GM12878 (cell line): Measurements from ENCODE around the gene TACC3. TPM values are rescaled to one million over a fixed set of nuclear protein-coding genes. Genes with fewer than 3 reads are reported as not detected.

ENCODE experiments used
- NR2F1 ChIP-seq: fragments of 450-650 bp; conservative IDR thresholded peaks from 2 replicates; pipeline ENCODE4 v1.6.1; 2017; ENCODE audit warnings: mild to moderate bottlenecking
- polyA plus RNA-seq, 11 experiments: library from polyadenylated mRNA; depleted of rRNA in 4 of 11; unstranded in 6 of 11; stranded (reverse) in 5 of 11; fragments of >200 nt; fragmentation: Nextera tagmentation in 4 of 11; fragmentation: Illumina TruSeq in 1 of 11; extraction: Ambion mirVana in 4 of 11; extraction: Trizol in 1 of 11; gene quantifications; 1 replicate in 1 of 11; 2 replicates in 10 of 11; pipeline versions ENCODE4 v1.2.1 to v1.2.3, GENCODE V29; 2011 to 2016; ENCODE audit warnings: inconsistent platforms in 2 of 11, missing spikeins in 2 of 11, low read depth in 1 of 11
- total RNA-seq, 4 experiments: library from RNA; depleted of rRNA in 3 of 4; stranded (reverse); fragments of >200 nt in 3 of 4; fragmentation: Illumina TruSeq in 1 of 4; extraction: Trizol in 1 of 4; gene quantifications; 2 replicates each; pipeline versions ENCODE4 v1.2.1 to v1.2.3, GENCODE V29; 2013 to 2021
- TF ChIP-seq, protein P1 (sequence below): fragments of 450-650 bp; IDR thresholded peaks from 2 replicates; pipeline ENCODE4 v1.6.1; 2017; ENCODE audit warnings: mild to moderate bottlenecking, moderate library complexity
- TF ChIP-seq, protein P2 (sequence below): IDR thresholded peaks from 2 replicates; pipeline ENCODE4 v1.6.1; 2012; ENCODE audit warnings: mild to moderate bottlenecking, low read depth, low read length

TACC3 gene
- total and polyA plus RNA-seq, 10 of the 15 experiments (the other 5 are each of a cell fraction or from before 2014, with no cell fraction given) = 2.8 to 121 (median 73.3) TPM

DNA sequence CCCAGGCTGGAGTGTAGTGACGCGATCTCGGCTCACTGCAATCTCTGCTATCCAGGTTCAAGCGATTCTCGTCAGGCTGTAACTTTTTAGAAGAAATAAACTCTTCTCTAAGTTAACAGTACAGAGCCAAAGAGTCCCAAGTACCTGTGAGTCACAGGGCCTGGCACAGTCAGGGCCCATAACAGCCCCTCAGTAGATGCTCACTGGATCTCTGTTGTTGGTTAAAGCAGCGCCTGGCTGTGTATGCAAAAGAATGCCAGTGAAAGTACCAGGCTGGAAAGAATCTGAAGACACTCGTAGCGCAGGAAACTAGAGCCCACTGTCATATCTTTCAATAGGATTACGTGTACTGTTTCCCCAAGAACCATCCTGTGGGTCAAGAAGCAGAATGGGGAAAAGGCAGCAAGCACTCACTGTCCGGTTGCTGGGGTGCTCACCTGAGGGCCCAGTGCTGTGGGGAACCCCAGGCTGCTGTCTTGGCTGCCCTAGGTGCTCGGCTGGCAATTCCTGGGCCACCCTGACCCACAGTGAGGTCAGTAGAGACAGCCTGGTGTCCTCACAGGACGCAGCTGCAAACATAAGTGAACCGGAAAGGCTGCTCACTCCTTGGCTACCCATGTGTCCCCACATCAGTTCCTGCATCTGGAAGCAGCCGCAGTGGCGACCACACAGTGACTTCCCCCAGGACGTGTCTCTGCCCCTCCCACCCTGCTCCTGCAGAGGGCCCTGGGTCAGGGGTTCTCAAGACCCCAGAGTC lies 6.1 kb upstream of the TACC3 start (continued):
- TF ChIP-seq, protein P1, sequence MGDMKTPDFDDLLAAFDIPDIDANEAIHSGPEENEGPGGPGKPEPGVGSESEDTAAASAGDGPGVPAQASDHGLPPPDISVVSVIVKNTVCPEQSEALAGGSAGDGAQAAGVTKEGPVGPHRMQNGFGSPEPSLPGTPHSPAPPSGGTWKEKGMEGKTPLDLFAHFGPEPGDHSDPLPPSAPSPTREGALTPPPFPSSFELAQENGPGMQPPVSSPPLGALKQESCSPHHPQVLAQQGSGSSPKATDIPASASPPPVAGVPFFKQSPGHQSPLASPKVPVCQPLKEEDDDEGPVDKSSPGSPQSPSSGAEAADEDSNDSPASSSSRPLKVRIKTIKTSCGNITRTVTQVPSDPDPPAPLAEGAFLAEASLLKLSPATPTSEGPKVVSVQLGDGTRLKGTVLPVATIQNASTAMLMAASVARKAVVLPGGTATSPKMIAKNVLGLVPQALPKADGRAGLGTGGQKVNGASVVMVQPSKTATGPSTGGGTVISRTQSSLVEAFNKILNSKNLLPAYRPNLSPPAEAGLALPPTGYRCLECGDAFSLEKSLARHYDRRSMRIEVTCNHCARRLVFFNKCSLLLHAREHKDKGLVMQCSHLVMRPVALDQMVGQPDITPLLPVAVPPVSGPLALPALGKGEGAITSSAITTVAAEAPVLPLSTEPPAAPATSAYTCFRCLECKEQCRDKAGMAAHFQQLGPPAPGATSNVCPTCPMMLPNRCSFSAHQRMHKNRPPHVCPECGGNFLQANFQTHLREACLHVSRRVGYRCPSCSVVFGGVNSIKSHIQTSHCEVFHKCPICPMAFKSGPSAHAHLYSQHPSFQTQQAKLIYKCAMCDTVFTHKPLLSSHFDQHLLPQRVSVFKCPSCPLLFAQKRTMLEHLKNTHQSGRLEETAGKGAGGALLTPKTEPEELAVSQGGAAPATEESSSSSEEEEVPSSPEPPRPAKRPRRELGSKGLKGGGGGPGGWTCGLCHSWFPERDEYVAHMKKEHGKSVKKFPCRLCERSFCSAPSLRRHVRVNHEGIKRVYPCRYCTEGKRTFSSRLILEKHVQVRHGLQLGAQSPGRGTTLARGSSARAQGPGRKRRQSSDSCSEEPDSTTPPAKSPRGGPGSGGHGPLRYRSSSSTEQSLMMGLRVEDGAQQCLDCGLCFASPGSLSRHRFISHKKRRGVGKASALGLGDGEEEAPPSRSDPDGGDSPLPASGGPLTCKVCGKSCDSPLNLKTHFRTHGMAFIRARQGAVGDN = 0 out of 2 replicates have a peak, but pooled peaks have one; percentile 38
- TF ChIP-seq, protein P2, sequence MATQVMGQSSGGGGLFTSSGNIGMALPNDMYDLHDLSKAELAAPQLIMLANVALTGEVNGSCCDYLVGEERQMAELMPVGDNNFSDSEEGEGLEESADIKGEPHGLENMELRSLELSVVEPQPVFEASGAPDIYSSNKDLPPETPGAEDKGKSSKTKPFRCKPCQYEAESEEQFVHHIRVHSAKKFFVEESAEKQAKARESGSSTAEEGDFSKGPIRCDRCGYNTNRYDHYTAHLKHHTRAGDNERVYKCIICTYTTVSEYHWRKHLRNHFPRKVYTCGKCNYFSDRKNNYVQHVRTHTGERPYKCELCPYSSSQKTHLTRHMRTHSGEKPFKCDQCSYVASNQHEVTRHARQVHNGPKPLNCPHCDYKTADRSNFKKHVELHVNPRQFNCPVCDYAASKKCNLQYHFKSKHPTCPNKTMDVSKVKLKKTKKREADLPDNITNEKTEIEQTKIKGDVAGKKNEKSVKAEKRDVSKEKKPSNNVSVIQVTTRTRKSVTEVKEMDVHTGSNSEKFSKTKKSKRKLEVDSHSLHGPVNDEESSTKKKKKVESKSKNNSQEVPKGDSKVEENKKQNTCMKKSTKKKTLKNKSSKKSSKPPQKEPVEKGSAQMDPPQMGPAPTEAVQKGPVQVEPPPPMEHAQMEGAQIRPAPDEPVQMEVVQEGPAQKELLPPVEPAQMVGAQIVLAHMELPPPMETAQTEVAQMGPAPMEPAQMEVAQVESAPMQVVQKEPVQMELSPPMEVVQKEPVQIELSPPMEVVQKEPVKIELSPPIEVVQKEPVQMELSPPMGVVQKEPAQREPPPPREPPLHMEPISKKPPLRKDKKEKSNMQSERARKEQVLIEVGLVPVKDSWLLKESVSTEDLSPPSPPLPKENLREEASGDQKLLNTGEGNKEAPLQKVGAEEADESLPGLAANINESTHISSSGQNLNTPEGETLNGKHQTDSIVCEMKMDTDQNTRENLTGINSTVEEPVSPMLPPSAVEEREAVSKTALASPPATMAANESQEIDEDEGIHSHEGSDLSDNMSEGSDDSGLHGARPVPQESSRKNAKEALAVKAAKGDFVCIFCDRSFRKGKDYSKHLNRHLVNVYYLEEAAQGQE = no peak
- peak; percentile 35; the same call in 1 of the 2 replicates for TF ChIP-seq NR2F1
